VCaP (cell line): ENCODE data around the gene PHETA1.
"Not testable (repeated sequence)": the region's sequence is repeated elsewhere in the genome, so short reads cannot be mapped to it uniquely, and the experiment has no call there.

Experiments
- H3K27ac ChIP-seq: fragments of 450-650 bp; 2 replicates; pipeline ENCODE4 v1.5.1; 2017
- TF ChIP-seq, protein P1 (sequence below): fragments of 450-650 bp; conservative IDR thresholded peaks from 2 replicates; pipeline ENCODE4 v1.5.1; 2017; ENCODE audit warnings: mild to moderate bottlenecking, moderate library complexity

The PHETA1 gene

DNA sequence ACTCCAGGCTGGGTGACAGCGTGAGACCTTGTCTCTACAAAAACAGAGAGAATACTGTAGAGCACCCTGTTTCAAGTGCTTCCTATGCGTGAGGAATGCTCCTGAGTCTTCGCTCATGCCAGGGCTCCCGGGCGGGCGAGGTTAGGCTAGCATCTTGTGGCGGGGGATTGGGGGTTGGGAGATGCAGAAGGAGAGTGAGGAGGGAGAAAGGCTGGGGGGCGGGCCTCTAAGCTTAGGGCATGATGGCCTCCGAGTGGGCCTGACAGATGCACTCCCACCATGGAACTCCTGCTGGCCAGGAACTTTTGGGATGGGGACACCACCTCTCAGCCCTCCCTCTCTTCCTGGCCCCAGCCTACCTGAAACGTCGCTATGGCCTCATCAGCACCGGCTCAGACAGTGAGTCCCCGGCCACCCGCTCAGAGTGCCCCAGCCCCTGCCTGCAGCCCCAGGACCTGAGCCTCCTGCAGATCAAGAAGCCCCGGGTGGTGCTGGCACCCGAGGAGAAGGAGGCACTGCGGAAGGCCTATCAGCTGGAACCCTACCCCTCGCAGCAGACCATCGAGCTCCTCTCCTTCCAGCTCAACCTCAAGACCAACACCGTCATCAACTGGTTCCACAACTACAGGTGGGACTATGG, 27.3 kb downstream of the PHETA1 start:
- TF ChIP-seq, protein P1, sequence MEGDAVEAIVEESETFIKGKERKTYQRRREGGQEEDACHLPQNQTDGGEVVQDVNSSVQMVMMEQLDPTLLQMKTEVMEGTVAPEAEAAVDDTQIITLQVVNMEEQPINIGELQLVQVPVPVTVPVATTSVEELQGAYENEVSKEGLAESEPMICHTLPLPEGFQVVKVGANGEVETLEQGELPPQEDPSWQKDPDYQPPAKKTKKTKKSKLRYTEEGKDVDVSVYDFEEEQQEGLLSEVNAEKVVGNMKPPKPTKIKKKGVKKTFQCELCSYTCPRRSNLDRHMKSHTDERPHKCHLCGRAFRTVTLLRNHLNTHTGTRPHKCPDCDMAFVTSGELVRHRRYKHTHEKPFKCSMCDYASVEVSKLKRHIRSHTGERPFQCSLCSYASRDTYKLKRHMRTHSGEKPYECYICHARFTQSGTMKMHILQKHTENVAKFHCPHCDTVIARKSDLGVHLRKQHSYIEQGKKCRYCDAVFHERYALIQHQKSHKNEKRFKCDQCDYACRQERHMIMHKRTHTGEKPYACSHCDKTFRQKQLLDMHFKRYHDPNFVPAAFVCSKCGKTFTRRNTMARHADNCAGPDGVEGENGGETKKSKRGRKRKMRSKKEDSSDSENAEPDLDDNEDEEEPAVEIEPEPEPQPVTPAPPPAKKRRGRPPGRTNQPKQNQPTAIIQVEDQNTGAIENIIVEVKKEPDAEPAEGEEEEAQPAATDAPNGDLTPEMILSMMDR: no peak
- H3K27ac ChIP-seq: no peak overlapping the region

DNA sequence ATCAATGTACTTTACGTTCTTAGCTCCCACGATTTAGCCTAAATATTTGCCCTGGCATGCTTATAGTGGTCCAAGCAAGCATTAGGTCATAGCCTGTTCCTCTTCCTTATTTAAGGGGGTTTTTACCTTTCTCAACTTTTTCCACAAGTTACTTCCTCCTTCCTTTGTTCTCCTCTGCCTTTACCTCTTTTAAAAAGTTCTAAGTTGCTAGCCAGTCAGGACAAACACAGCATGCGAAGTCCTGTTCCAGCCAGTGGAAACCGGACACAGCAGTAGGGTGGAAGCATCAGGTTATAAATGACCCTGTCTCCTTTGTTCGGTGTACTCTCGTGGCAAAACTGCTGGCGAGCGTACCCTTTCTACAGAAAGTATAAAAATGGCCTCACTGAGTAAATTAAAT, 28.2 kb downstream of the PHETA1 start:
- H3K27ac ChIP-seq: not testable (repeated sequence)

DNA sequence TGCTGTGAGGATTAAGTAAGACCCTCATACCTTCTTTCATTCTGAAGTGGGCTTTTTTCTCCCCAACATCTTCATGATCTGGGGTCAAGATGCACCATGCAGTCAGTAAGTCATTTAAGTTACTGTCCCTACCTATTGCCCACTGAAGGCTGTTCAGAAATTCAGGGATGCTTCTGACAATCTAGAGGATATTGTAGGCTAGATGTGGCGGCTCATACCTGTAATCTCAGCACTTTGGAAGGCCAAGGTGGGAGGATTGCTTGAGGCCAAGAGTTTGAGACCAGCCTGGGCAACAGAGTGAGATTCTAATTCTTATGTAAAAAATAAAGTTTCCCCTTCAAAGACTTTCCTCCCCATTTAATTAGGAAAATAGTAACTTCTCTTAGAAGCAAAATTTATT, 28.7 kb downstream of the PHETA1 start:
- TF ChIP-seq, protein P1: no peak
- H3K27ac ChIP-seq: no peak overlapping the region

DNA sequence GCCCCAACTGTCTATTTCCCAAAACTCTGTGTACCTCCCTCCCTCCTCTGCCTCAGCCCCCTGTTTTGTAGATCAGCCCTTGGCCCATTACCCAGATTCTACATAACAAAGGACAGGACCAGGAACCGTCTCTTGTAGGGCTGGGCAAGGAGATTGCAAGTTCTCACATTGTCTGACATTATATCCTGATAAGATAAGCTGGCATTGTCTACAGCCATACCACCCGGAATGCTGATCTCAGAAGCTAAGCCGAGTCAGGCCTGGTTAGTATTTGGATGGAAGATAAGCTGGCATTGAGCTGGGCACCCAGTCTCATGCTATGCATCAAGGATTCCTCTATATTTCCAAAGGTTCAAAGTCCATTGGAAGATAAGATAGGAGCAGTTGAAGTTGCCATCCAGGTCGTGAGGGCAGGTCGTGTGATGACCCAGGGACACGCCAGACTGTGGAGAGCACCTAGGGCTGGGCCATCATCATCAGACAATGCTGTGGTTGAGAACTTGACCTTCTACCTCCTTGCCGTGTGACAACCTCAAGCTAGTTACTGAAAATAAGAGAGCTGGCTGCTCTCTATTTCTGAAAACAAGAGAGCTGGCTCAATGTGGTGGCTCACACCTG, 29.5 kb downstream of the PHETA1 start:
- no peak overlapping the region for H3K27ac ChIP-seq
- TF ChIP-seq, protein P1: no peak

DNA sequence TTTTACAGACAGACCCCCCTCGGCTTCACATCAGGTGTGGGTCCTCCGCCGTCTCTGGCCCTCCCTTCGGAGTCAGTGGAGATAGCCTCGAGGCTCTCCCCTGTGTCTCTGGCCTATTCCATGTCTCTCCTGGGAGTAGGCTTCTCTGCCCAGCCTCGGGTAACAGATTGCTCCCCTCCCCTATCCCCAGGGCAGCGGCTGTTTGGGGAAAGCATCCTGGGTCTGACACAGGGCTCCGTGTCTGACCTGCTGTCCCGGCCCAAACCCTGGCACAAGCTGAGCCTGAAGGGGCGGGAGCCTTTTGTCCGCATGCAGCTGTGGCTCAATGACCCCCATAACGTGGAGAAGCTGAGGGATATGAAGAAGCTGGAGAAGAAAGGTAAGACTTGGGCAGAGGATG, 30.8 kb downstream of the PHETA1 start:
- no peak overlapping the region for H3K27ac ChIP-seq
- TF ChIP-seq, protein P1: no peak

DNA sequence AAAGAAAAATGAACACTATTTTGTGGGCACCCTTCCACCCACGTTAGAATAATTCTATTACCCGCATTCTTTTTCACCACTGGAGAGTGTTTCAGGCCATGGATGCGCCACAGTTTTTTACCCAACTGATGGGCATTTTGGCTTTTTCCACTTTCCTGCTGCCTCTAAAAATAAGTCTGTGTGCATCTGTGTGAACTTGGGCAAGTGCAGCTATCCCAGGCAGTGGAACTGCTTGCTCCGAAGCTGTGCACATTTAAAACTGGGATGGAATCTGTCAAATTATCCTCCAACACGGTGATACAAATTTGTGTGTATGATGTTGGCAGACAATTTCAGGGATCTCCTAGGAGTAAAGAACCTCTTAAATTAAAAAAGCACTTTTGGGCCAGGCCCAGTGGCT, 31.5 kb downstream of the PHETA1 start:
- TF ChIP-seq, protein P1: no peak
- H3K27ac ChIP-seq: no peak overlapping the region

DNA sequence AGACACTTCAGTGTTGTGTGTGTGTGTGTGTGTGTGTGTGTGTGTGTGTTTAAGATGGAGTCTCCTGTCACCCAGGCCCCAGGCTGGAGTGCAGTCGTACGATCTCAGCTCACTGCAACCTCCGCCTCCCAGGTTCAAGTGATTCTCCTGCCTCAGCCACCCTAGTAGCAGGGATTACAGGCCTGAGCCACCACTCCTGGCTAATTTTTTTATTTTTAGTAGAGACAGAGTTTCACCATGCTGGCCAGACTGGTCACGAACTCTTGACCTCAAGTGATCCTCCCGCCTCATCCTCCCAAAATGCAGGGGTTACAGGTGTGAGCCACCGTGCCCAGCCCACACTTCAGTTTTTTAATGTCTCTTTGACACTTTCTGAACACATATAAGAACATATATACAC, 32.5 kb downstream of the PHETA1 start:
- not testable (repeated sequence) for H3K27ac ChIP-seq

DNA sequence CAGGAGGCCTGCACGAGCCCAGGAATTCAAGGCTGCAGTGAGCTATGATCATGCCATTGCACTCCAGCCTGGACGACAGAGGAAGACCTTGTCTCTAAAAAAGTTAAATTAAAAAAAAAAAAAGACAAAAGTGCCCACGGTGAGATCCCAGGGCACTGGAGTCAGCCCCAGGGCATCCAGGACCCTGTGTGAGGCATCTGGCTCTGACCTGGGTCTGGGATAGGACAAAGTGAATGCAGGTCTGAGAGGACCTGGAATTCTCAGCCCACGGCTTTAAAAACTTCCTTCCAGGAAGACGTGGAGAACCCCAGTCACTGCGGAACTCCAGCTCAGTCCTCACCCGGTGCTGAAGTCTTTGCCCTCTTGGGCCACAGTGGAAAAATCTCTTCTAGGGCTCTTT, 33.1 kb downstream of the PHETA1 start:
- TF ChIP-seq, protein P1: no peak
- H3K27ac ChIP-seq: no peak overlapping the region

DNA sequence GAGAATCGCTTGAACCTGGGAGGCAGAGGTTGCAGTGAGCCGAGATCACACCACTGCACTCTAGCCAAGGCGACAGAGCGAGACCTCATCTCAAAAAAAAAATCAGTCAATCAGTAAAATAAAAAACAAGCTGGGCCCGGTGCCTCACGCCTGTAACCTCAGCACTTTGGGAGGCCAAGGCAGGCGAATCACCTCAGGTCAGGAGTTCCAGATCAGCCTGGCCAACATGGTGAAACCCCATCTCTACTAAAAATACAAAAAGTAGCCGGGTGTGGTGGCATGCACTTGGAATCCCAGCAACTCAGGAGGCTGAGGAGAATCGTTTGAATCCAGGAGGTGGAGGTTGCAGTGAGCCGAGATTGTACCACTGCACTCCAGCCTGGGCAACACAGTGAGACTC, 33.6 kb downstream of the PHETA1 start:
- not testable (repeated sequence) for H3K27ac ChIP-seq
